ENCODE results near the gene EMP1.

DNA sequence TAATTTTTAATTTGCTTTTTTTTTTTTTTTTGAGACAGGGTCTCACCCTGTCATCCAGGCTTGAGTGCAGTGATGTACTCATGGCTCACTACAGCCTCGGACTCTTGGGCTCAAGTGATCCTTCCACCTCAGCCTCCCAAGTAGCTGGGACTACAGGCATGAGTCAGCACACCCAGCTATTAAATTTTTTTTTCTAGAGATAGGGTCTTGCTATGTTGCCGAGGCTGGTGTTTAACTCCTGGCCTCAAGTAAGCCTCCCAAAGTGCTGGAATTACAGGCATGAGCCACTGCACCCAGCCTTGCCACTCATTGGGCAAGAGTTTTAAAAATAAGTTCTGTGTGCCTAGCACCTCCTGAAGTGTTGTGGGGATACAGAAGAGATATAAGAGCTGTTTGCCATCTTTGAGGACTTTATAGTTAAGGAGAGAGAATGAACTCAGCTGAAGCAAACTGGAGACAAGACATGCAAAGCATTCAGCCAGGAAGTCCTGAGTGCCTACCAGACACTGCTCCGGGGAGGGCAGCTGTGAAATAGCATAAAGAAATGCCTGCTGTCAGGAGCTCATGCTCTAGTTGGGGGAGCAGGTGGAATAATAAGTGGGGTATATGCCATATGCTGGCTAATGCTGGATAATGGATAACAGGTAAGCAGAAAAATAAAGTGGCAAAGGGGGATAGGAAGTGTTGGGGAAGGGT lies 15.0 kb upstream of the EMP1 start:
- TF ChIP-seq, protein P1, sequence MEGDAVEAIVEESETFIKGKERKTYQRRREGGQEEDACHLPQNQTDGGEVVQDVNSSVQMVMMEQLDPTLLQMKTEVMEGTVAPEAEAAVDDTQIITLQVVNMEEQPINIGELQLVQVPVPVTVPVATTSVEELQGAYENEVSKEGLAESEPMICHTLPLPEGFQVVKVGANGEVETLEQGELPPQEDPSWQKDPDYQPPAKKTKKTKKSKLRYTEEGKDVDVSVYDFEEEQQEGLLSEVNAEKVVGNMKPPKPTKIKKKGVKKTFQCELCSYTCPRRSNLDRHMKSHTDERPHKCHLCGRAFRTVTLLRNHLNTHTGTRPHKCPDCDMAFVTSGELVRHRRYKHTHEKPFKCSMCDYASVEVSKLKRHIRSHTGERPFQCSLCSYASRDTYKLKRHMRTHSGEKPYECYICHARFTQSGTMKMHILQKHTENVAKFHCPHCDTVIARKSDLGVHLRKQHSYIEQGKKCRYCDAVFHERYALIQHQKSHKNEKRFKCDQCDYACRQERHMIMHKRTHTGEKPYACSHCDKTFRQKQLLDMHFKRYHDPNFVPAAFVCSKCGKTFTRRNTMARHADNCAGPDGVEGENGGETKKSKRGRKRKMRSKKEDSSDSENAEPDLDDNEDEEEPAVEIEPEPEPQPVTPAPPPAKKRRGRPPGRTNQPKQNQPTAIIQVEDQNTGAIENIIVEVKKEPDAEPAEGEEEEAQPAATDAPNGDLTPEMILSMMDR (IDR thresholded peaks at IDR 0.05), result no peak
- TF ChIP-seq POLR2A (IDR thresholded peaks at IDR 0.05), result no peak
